NCI-H1436 treated with DMSO at 0.1 percent for 48 hours (cell line): ENCODE data around the gene ITGB6.

ENCODE experiments used
- DNase-seq: peaks from one replicate; lab custom pipeline; 2025; lab: John Stamatoyannopoulos, UW

ITGB6 gene

DNA sequence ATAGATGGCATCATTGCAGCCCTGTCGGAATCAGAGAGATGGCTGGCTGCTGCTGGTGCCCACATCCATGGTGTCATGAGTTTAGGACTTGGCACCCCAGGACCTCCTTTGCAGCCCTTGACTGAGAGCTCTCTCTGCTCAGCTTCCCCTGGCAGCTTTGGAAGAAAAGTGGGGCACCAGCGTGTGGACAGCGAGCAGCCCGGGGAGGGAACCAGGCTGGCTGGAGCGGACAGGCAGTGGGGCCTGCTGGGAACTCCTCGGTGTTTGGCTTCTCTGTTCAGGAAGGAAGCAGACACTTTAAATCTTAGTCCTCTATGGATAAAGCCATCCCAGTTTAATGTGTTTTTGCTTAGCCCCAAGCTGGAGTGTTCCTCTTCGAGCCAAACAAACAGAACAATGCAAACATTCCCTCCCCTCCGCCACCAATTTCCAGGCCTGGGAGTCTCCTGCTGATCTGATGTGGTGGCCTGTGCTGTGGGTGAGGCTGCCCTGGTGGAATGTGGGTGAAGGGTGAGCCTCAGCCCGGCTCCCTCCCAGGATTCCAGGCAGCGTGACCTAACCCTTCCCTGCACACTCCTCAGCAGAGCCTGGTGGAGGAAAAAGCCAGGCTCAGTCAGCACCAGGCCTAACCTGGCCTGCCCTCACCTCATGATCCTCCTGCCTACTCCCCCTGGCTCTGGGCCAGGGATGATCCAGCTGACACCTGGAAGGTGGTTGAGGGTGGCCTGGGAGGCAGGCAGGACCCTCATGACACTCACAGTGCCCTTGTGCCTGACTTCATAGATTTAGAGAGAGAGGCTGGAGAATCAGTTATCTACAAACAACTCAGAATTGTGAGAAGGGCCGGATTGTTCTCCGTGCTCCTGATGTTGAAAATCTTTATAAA, 21.6 kb upstream of the ITGB6 start:
- no peak for DNase-seq

DNA sequence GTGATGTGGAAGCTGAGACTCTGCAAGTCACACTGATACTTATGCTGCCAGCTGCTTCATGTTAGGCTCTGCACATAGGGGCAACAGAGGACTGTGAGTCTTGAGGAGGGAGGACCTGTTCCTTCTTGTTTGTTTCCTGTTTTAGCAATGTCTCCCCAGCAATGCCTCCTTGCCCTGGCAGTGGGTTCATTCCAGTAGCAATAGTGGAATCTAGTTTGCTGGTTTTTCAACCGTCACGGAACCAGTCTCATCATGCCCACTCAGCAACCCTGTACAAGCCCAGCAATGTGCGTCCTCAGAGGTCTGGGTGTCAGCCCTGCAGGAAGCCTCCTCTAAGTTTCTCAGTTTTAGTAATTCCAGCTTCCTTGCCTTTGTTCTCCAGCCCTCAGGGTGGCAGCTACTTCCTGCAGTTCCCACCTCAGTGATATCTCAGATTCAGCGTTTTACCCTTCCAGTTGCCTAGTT, 20.5 kb upstream of the ITGB6 start:
- DNase-seq = no peak

DNA sequence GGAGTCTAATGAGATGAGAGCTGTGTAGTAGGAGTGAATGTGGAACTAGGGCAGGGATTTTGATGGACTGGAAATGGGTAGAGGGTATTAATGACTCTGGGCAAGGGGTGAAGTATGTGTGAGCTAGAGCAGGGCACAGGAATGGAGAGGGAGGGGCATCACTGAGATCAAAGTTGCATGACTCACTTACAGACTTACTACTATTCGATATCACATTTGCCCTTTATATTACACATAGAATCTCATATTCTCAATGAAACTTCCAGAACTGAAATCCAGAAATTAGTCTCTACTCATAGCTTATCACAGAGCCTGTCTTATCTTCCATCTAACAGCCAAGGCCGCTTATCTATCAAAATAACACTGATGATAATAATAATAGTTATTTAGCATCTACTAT, 20.0 kb upstream of the ITGB6 start:
- no peak for DNase-seq

DNA sequence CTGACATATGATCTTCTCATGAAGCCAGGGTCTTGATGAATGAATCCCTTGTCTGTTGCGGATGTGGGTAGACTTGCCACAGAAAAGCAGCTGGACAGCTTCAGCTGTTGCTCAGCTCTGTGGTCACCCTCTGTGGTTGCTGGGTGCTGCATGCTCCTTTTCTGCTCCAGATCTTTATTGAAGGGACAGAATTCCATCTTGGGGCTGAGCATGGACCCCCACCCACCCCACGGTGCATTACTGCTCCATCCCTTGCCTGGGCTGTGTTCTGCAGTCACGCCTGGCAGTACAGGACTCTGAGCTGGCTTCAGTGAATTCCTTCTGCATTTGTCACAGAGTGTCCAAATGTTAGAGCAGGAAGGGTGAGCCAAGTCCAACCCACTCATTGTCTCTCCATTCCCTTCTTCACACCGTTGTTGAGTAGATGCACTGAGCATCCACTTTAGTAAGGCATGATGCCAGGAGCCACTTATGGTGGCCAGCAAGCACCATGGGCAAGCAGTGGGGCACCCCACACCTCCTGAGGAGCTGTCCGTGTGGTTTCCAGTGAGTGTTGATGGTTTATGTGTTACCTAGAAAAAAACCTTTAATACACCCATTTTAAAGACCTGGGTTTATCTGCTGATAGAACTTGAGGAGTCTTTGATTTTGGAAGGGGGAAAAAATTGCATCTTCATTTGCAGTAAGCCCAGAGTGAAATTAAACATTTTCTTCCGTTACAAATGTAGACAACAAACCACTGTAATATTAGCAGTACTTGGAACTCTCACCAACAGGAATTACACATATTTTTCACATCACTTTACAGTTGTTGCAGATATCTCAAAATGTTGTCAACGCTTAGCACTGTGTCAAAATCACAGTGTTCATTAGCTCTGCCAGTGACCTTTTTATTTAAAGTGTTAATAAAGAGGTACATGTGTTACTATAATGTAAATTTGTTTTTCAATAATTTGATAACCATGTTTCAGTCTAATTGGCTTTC, 14.7 kb upstream of the ITGB6 start:
- no peak for DNase-seq

GRCh38 chr2:160213511-160213910, 13.4 kb upstream of the ITGB6 start:
- DNase-seq = no peak

- no peak for DNase-seq
Observed at GRCh38 chr2:160210599-160211138, 10.6 kb upstream of the ITGB6 start.

GRCh38 chr2:160209516-160209856, 9.4 kb upstream of the ITGB6 start:
- no peak for DNase-seq

- no peak for DNase-seq
Observed at GRCh38 chr2:160208655-160209515, 8.8 kb upstream of the ITGB6 start.

DNA sequence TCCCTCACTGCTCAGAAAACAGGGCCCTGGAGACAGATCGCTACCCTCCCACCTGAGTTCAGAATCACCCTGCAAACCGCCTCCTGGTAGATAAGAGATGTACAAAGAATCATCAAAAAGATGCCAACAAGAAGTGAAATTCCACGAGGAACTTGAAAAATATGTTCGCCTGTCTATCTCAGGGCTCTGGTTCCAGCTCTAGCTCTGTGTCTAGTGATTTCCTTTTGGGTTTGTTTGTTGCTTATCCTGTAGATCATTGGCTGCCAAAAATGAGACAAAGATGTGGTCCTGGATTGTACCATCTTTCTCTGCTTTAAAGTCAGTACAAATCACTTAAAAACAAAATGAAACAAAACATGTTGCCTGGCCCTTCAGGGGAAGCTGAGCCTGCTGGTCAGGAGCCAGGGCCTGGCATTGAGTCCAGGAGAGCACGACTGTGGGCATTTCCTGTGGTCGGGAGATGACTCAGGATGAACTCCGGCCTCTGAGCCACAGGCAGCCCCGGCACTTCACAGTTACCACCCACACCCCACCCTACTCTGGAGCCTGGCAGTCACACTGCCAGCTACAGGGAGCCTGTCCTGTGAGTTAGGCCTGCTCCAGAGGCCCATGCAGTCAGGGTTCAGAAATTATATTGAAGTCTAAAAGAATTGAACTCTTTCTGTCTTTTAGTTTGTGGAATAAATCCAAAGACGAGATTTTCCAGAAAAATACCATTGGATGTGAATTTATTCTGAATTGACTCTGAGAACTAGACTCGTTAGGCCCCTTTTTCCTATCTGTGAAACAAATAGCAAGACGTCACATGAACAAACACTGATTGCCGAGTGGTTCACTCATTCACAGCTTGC, 8.0 kb upstream of the ITGB6 start:
- no peak for DNase-seq

DNA sequence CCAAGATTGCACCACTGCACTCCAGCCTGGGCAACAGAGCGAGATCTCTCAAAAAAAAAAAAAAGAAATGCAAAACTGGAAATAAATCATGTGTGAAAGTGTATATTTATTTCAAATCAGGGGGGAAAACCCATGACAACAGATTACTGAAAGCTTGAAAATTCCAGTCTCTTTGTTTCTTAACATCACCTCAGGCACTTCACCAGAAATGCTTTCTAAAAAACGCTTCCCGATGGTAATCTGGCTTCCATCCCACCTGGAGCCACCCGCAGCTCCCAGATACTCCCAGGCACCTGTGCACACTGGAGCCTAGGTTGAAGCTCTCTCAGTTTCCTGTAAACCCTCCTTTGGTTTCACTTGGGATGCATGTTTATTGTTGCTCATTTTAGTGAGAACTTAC, 7.2 kb upstream of the ITGB6 start:
- DNase-seq = no peak

- no peak for DNase-seq
Observed at GRCh38 chr2:160206436-160206835, 6.4 kb upstream of the ITGB6 start.

DNA sequence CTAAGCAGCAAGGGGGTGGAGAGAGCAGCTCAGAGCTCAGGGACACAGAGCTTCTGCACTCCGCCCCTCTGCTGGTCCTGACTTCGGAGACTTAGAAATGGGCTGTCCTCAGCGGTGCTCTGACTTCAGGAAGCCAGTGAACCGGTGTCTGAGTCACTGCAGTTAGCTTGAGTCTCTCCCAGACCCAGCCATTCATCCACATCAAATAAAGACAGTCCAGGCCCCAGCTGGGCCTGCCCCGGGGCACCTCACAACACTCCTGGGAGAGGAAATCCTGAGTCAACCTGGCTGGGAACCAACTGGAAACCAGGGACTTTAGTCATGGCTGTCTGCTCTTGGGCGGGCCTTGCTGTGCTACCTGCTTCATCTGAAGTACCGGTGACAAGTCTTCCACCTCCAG, 5.4 kb upstream of the ITGB6 start:
- DNase-seq = no peak

DNA sequence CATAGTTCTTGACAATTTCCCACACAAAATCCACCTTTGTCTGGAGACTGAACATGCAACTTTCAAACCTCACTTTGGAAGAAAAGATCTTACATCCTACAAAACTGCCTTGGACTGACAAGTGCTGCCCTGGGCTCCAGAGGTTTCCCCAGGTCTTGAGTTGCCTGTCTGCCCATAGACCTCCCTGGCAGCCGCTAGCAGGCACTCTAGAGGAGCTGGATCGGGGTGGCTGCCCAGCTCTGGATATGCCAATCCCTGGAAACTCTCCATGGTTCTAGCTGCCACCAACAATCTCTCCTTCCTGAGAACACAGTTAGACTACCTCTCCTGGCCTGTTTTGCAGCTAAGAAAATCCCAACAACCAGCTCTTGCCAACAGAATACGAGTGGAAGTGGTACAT, 3.4 kb upstream of the ITGB6 start:
- DNase-seq = no peak

DNA sequence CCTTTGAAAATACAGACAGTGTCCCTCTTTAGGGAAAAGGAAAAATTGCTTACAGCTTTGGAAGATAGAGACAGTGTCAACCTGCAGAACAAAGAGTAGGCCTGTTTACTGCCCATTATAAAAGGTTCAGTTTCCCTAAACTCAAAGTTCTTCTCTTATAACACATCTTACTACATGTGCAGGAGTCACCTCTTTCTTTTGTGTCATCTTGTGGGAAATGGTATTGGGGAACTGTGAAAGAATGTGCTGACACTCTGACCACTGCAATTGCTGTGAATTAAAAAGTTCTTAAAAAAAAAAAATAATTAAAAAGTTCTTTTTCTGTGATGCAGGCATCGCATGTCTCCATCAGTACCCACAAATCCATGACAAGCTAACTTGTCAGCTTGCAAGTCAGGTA, 2.9 kb upstream of the ITGB6 start:
- no peak for DNase-seq

DNA sequence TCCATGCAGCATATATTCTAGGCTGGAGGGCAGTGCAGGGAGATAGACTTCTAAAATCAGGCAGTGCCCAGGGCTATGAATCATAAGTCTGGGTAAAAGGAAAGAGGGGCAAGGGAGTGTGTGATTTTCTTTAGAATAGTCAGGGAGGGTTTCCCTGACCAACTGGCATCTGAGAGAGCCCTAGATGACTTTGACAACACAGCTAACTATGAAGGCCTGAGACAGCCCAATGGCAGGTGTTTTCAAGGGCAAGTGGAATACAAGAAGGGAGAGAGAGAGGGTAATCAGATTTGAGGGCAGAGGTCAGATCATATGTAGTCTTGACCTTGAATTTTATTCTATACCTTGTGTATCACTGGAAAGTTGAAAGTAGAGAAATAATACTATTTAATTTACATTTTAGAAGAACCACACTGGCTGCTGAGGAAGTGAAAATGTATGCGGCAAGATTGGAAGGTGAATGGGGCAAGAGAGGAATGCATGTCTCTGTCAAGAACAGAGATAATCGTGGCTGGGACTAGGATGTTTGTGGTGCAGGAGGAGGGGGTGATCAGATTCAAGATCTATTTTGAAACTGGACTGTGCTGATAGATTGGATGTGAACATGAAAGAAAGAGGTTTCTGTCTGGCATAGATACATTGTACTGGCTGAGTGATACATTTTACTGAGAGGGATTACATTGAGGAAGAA, 1.9 kb upstream of the ITGB6 start:
- no peak for DNase-seq

DNA sequence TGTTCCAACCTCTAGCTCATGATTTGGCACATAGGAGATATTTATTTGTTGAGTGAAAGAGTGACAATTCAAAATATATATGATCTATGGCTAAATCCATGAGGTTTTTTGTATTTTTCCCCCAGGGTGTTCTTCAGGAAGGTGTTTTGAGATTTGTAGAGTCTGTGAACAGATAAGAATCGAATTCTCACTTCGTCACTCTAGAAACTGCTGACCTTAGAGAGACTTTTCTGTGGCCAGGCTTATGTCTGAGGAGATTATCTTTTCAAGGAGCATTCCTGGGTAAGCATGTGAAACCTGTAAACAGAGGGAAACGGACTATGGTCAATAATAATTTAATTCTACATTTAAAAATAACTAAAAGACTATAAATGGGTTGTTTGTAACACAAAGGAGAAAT, 849 bp upstream of the ITGB6 start:
- DNase-seq = no peak

- no peak for DNase-seq
Observed at GRCh38 chr2:160199053-160199452, 1.0 kb downstream of the ITGB6 start.

DNA sequence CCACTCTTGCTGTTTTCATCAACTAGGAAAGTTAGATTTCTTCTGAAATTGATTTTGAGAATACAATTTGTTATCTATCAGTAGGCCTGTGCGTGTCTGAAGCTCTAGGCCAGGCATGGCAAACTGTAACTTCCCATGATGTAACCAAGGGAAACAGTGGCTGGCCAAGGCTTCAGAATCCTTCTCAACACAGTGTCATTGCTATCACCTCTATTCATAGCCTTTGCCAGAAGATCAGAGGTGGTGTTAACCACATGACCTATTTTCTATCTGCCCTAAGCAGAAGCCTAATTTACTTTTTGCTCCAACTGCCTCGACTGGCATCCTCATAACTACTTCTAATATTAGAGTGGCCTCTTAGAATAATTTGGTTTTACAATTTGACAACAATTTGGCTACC, 2.5 kb downstream of the ITGB6 start:
- no peak for DNase-seq

- DNase-seq = no peak
Observed at GRCh38 chr2:160194946-160195345, 5.1 kb downstream of the ITGB6 start.

- DNase-seq = no peak
Observed at GRCh38 chr2:160194351-160194750, 5.7 kb downstream of the ITGB6 start.
